ENCODE measurements around the gene PPFIBP2. TPM values are rescaled to one million over a fixed set of nuclear protein-coding genes. Genes with fewer than 3 reads are reported as not detected.
A peak's percentile ranks its signal among the peaks of the same experiment; 100 is the strongest.

PPFIBP2 gene
- total RNA-seq, 1 donor, result 2.2 TPM

DNA sequence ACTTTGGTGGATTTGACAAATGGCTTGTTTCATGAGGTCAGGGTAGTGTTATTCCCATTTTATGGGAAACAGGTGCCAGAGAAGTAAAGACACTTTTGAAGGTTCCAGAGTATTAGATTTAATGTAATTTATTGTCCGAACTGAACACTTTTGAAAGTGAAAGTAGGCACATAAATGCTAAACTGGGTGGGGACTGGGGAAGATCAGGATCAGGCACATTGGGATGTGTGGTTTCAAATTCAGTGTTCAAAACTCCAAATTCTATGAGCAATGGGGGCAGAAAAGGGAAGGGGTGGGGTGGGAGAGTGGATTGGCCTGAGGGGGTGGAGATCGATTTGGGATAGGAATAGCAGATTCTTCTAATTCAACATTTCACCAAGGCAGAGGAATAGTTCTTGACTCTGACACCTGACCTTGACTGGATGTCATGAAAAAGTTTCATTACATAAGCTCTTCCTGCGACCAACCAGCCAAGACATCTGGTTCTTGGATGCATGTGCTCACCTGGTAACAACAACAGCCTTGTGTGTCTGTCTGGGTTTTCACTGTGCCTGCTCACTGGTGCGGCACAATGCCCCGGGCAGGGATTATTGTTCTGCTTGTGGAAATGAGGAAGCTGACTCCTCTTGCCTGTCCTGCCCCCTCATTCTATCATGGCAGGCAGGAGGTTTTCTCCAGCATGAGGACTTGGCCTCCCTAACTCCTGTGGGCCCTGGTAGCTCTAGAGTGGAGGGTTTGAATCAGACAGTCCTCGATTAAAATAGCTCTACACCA, 10.8 kb downstream of the PPFIBP2 start:
- DNase-seq (ENCODE audit: low read depth in 2 of 3, low spot score in 2 of 3), result no peak

GRCh38 chr11:7525424-7525823, 11.6 kb downstream of the PPFIBP2 start:
- DNase-seq (ENCODE audit: low read depth in 2 of 3, low spot score in 2 of 3), result no peak

DNA sequence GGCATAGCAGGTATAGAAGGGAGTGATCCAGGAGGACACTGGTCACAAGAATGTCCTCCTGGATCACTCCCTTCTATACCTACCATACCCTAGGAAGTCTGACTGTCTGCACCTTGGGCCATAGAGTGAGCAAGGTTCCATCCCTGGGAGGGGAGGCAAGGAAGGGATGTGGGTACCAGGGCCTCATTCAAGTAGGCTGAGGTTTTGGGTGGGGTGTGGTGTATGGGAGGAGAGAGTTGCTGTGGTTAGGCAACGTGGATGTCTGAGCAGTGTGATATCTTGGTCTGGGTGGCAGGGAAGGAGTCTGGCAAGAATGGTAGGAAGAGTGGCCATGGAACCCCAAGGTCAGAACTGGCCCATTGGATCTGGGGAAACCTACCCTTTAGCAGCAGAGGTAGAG, 13.2 kb downstream of the PPFIBP2 start:
- no peak for DNase-seq (ENCODE audit: low read depth in 2 of 3, low spot score in 2 of 3)

- no peak for DNase-seq (ENCODE audit: low read depth in 2 of 3, low spot score in 2 of 3)
Measured at GRCh38 chr11:7528514-7529049, 14.8 kb downstream of the PPFIBP2 start.

GRCh38 chr11:7530013-7530640, 16.3 kb downstream of the PPFIBP2 start:
- no peak for DNase-seq (ENCODE audit: low read depth in 2 of 3, low spot score in 2 of 3)

GRCh38 chr11:7531011-7531410, 17.2 kb downstream of the PPFIBP2 start:
- no peak for DNase-seq (ENCODE audit: low read depth in 2 of 3, low spot score in 2 of 3)

DNA sequence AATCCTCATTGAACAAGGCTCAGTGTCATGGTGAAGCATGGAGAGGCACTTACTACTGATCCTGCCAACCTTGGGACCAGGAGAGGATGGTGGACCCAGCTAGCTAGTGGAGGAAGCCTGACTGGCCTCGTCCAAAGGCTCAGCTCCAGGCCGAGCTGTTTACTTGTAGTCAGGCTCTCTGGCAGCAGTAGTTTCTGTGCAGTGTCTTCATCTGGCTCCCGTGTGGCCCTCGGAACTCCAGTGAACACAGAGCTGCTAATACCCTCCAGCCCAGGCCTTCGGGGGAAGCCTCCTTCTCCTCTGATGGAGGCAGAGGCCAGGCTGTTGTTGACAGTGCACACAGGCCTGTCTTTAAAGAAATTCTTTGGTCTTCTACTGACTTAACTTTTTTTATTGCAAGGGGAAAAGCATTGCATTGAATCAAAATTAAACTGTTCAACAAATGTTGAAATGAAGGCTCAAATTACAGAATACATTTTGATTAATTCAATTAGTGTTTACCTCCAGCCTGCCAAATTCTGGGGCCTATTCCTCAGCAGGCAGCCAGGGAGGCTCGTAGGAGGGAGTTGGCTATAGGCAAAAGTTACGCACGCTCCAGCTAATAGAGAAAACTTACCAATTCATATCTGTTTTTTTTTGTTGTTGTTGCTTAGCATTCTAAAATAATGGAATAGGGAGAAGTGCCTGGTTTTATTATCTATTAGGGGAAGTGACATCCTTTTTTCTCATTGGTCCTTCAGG, 18.8 kb downstream of the PPFIBP2 start:
- no peak for DNase-seq (ENCODE audit: low read depth in 2 of 3, low spot score in 2 of 3)

GRCh38 chr11:7533199-7534041, 19.6 kb downstream of the PPFIBP2 start:
- no peak for DNase-seq (ENCODE audit: low read depth in 2 of 3, low spot score in 2 of 3)

- DNase-seq (ENCODE audit: low read depth in 2 of 3, low spot score in 2 of 3), result no peak
Measured at GRCh38 chr11:7534042-7534378, 20.2 kb downstream of the PPFIBP2 start.

DNA sequence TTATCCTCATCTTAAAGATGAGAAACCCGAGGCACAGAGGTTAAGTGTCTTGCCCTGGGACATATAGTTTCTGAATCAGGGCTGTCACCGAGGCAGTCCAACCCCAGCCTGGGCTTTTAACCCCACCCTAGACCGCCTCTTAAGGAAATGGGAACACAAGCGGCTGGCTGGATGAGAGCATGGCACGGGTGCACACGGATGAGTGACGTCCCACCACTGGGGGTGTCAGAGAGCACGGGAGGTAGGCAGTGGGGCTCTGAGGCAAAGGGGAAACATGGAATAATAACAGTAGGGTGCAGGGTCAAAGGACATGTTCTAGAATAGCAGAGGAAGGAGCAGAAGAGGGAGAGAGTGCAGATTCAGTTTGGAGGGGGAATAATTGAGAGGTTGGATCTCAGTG, 22.3 kb downstream of the PPFIBP2 start:
- peak in 1 of 3 donors; percentile 14 for DNase-seq (ENCODE audit: low read depth in 2 of 3, low spot score in 2 of 3)

GRCh38 chr11:7537265-7537664, 23.5 kb downstream of the PPFIBP2 start:
- no peak for DNase-seq (ENCODE audit: low read depth in 2 of 3, low spot score in 2 of 3)

DNA sequence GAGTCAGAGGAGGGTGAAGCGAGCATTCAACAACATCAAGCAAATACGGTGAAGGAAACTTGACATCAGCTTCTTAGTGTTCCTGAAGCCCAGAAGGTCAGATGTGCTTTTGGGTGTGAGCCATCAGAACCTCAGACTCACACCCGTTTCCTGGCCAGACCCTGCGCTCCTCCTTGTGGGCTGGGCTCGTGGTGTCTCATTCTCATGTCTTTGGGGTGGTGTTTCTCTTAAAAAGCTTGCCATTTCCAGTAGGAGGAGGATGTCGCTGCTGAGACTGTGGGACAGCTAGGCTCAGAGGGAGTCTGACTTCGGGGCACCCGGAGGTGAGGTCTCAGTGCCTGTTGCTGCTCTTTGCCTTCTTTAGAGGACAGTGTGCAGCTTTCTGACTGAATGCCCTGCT, 24.2 kb downstream of the PPFIBP2 start:
- no peak for DNase-seq (ENCODE audit: low read depth in 2 of 3, low spot score in 2 of 3)

- no peak for DNase-seq (ENCODE audit: low read depth in 2 of 3, low spot score in 2 of 3)
Measured at GRCh38 chr11:7538466-7539454, 25.0 kb downstream of the PPFIBP2 start.

DNA sequence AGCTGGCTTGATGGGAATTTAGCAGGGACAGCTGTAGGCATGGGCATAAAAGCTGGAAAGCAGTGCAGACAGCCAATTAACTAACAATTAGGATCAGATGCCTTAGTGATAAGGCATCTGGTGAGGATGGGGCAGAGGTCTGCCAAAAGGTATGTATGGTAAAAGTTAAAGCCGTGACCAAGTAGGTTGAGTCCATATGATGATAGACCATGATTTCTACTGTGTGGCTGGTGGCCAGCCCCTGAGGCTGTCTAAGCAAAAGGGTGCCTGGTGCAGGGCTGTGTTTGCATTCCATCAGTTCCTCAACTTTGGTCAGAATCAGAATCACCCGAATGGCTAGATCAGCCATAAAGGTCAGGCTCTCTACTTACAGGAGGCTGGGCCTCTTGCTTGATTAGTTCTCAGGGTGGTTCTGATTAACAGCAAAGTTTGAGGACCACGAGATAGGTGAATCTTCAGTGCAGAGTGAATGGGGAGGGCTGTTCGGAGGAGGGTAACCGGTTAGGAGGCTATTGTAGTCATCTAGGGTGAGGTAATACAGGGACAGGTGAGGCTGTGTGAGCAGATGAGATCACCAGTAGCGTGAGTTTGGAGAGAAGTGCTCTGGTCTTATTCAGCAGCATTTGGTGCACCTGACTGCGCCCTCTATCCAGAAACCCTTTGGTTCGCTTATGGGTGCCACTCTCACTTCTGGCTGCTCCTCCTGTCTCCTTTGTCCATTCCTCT, 27.2 kb downstream of the PPFIBP2 start:
- DNase-seq (ENCODE audit: low read depth in 2 of 3, low spot score in 2 of 3), result no peak

- DNase-seq (ENCODE audit: low read depth in 2 of 3, low spot score in 2 of 3), result no peak
Measured at GRCh38 chr11:7543302-7543701, 29.5 kb downstream of the PPFIBP2 start.

GRCh38 chr11:7544021-7544420, 30.2 kb downstream of the PPFIBP2 start:
- DNase-seq (ENCODE audit: low read depth in 2 of 3, low spot score in 2 of 3), result no peak

- no peak for DNase-seq (ENCODE audit: low read depth in 2 of 3, low spot score in 2 of 3)
Measured at GRCh38 chr11:7545611-7546010, 31.8 kb downstream of the PPFIBP2 start.

GRCh38 chr11:7546324-7546791, 32.6 kb downstream of the PPFIBP2 start:
- DNase-seq (ENCODE audit: low read depth in 2 of 3, low spot score in 2 of 3), result no peak

- no peak for DNase-seq (ENCODE audit: low read depth in 2 of 3, low spot score in 2 of 3)
Measured at GRCh38 chr11:7547687-7548086, 33.9 kb downstream of the PPFIBP2 start.

Measured in hematopoietic multipotent progenitor cell (in vitro differentiated cells).